DND-41 (cell line): Measurements from ENCODE around the gene IKZF5.

Experiments used
- CTCF ChIP-seq: IDR thresholded peaks from 2 replicates; pipeline ENCODE4 v1.5.1; 2012; ENCODE audit warnings: borderline replicate concordance, low read length, moderate library complexity, mild to moderate bottlenecking; ENCODE audit not compliant: poor library complexity, severe bottlenecking; ENCODE audit errors: extremely low read depth
- EZH2 ChIP-seq: IDR thresholded peaks from 3 replicates; pipeline ENCODE4 v1.6.1; 2012; ENCODE audit warnings: borderline replicate concordance, low read depth, mild to moderate bottlenecking, moderate library complexity, low read length, inconsistent platforms; ENCODE audit not compliant: severe bottlenecking

GRCh38 chr10:123008355-123009104 is at the start of gene IKZF5, which contains the start of gene ACADSB:
- TF ChIP-seq CTCF = no peak
- no peak for TF ChIP-seq EZH2
